GM12865 (cell line): ENCODE results near the gene INSR.

ENCODE experiments used
- DNase-seq: peaks from one replicate; pipeline ENCODE4 v3.0.0; 2010; ENCODE audit warnings: low read depth
- H3K4me3 ChIP-seq: 2 replicates; pipeline ENCODE4 v1.5.1; 2011; ENCODE audit warnings: mild to moderate bottlenecking, low read depth, low read length, control low read depth
- TF ChIP-seq, protein P1 (sequence below): IDR thresholded peaks from 2 replicates; pipeline ENCODE4 v1.5.1; 2011; ENCODE audit warnings: low read length, control low read depth, low read depth, inconsistent platforms; ENCODE audit not compliant: insufficient read depth; ENCODE audit errors: missing control alignments

The INSR gene

DNA sequence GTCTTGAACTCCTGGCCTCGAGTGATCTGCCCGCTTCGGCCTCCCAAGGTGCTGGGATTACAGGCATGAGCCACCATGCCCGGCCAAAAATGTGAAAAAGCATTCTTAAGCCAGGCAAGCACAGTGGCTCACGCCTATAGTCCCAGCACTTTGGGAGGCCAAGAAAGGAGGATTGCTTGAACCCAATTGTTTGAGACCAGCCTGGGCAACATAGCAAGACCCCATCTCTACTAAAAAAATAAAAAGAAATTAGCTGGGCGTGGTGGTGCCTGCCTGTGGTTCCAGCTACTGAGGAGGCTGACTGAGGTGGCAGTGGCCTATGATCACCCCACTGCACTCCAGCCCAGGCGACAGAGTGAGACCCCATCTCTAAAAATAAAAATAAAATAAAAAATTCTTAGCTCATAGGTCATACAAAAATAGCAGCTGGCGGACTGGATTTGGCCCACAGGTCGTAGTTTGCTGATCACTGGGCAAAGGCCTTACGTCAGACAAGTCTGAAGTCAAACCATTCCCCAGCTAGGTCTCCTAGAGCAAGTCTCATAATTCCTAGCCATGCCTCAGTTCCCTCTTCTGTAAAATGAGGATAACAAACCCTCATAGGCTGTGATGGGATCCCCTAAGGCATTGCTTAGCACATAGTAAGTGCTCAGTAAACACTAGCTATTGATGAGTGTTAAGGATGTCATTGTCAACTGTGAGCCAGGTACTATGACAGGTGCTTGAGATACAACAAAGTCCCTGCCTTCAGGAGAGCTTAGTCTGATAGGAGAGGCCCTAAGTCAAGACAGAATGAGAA, 36.0 kb downstream of the INSR start:
- TF ChIP-seq, protein P1, sequence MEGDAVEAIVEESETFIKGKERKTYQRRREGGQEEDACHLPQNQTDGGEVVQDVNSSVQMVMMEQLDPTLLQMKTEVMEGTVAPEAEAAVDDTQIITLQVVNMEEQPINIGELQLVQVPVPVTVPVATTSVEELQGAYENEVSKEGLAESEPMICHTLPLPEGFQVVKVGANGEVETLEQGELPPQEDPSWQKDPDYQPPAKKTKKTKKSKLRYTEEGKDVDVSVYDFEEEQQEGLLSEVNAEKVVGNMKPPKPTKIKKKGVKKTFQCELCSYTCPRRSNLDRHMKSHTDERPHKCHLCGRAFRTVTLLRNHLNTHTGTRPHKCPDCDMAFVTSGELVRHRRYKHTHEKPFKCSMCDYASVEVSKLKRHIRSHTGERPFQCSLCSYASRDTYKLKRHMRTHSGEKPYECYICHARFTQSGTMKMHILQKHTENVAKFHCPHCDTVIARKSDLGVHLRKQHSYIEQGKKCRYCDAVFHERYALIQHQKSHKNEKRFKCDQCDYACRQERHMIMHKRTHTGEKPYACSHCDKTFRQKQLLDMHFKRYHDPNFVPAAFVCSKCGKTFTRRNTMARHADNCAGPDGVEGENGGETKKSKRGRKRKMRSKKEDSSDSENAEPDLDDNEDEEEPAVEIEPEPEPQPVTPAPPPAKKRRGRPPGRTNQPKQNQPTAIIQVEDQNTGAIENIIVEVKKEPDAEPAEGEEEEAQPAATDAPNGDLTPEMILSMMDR, result no peak
- no peak overlapping the region for H3K4me3 ChIP-seq
- no peak for DNase-seq

DNA sequence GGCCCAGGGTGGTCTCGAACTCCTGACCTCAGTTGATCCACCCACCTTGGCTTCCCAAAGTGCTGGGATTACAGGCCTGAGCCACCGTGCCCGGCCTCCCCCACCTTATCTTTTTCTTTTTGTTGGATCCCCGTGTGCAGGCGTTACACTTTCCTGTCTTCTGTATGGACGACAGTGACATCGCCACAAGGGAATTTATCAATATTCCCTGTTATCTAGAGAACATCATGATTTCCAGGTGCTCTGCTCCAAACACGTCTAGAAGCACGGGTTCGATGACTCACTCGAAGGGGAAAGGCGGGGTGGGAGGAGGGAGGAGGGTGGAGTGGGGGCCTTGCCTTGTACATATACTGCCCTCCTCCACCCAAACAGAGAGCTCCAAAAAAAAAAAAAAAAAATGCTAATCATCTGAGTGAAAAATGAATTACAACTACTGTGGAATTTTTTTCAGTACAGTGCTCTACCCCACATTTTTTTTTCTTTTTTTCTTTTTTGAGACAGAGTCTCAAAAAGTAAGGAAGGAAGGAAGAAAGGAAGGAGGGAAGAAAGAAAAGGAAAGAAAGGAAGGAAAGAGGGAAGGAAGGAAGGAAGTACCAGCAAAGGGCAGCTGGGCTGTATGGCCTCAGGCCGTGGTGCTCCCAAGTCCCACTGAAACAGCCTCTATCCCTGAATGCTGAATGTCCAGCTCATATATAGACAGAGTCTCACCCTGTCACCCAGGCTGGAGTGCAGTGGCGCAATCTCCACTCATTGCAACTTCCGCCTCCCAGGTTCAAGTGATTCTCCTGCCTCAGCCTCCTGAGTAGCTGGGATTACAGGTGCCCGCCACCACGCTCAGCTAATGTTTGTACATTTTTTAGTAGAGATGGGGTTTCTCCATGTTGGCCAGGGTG, 36.8 kb downstream of the INSR start:
- H3K4me3 ChIP-seq, result no peak overlapping the region
- no peak for DNase-seq
- TF ChIP-seq, protein P1, result no peak

DNA sequence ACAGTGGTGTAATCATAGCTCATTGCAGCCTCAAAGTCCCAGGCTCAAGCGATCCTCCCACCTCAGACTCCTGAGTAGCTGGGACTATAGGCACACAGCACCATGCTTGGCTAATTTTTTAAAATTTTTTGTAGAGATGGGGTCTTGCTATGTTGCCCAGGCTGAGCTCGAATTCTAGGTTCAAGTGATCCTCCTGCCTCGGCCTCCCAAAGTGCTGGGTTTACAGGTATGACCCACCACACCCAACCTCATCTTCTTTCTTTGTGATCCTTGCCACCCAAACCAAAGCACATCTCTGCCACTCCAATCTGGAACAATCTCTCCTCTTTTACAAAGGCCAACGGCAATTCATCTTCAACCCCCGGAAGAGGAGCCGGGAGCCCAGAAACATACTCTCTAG, 38.6 kb downstream of the INSR start:
- TF ChIP-seq, protein P1, result no peak
- no peak for DNase-seq
- H3K4me3 ChIP-seq, result no peak overlapping the region

- no peak overlapping the region for H3K4me3 ChIP-seq
- DNase-seq, result no peak
- TF ChIP-seq, protein P1, result no peak
These were observed 39.1 kb downstream of the INSR start for GRCh38 chr19:7255119-7255518.

GRCh38 chr19:7254590-7254989, 39.6 kb downstream of the INSR start:
- H3K4me3 ChIP-seq, result no peak overlapping the region
- no peak for DNase-seq
- TF ChIP-seq, protein P1, result no peak

GRCh38 chr19:7252364-7252763, 41.9 kb downstream of the INSR start:
- DNase-seq, result no peak
- TF ChIP-seq, protein P1, result no peak

More at GRCh38 chr19:7252364-7252763, 41.9 kb downstream of the INSR start:
- H3K4me3 ChIP-seq, result no peak overlapping the region
